NCI-H1417 treated with DMSO at 0.1 percent for 48 hours (cell line): Measurements from ENCODE around the gene CYP3A4.
"Not testable (repeated sequence)": the region's sequence is repeated elsewhere in the genome, so short reads cannot be mapped to it uniquely, and the experiment has no call there.

Source experiments
- DNase-seq: peaks from one replicate; lab custom pipeline; 2025; lab: John Stamatoyannopoulos, UW

Gene CYP3A4

DNA sequence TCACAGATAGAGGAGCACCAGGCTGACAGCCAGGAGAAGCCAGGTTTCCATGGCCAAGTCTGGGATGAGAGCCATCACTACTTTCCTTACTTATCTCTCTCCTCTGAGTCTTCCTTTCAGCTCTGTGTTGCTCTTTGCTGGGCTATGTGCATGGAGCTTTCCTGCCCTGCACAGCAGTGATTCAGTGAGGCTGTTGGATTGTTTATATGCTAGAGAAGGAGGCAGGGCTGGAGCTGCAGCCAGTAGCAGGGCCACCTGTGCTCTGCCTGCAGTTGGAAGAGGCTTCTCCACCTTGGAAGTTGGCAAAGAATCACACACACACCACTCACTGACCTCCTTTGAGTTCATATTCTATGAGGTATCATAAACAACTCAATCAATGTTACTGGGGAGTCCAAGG is at the start of gene CYP3A4:
Gene CYP3A4 (minus strand): TSS at position 178 of the 400 bp plus-strand sequence. CDS start 103 bp downstream, at position 75.
- DNase-seq: no peak

DNA sequence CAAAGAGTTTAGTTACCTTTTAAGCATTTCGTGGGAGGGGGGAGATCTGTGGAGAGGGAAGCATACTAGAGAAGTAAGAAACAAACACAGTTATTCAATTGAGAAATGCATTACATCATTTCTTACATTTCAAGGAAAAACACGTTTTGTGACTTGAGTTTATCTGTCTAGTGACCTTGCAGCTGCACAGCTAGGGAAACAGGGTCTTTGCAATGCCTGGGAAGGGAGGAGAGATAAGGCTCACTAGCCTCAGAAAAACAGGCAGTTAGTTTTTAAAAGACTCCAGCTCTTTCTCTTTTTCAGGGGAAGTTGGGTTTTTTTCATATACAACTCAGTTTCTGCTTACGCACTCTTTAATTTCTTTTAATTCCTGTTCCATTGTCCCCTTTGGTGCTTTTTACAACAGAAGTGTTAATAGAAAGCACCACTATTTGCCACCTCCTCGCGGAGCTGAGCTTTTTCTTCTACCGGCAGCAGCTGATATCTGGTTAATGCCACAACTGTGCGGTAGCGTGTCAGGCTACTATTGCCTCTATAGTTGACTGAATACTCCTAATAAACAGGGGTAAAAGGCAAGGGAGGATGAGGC is 49.4 kb upstream of the CYP3A4 start:
- DNase-seq: no peak

DNA sequence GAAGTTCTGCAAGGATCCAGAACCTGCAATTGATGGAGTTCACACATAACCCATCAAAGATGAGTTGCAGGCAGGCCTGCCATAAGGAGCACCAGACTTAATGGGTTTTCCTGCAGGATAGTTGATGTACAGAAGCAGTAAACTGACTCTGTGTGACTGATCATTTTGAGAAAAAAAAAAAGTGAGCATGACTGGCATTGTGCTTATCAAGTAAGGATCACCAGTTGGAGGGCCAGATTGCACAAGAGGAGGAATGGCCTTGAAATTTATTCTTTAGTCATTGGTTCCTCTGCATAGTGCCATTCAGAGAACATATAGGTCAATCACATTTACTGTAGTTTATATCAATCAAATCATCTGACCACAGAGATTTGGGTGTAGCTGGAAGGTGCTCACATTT is 47.6 kb upstream of the CYP3A4 start:
- no peak for DNase-seq

DNA sequence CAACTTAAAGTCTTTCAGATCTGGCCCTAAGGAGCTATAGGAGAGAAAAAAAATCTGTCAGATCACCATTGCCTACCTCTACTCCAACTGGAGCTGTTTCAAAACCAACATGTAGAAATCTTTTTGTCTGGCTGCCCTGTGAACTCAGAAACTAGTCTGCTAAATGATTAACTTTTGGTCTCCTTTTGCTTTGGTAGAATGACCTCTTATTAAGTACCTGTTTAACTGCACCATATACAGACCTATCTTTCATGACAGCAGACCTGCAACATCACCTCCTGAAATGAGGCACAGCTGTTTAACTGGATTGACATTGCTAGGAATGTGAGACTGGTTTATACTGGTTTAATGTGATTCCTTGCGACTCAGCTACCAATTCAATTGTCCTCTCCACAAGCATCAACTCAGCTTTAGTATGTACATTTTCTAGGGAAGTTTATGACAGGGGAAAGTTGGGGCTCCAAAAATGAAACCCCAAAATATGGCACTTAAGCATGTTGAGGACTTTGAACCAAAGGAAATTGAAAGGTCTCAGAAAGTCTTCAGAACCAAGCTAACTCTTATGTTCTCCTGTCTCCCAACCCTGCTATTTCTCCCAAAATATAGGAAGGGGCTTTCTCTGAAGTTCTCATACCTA is 45.7 kb upstream of the CYP3A4 start:
- no peak for DNase-seq

DNA sequence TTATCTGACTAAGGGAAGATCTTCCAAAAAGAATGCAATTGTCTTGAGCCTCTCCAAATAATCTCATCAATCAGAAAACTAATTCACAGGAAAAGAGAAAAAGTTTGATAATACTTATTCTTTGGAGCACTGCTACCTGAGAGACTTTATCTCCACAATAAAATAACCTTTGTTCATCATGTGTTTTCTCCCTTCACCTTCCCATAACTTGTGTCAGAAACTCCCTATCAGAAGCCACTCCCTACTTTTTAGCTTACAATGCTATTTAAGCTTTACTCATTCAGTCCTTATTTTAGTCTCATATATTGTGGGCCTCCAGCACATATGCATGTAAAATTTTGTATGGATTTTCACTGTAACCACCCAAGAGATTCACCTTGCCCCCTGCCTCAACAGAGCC is 44.8 kb upstream of the CYP3A4 start:
- DNase-seq: no peak

DNA sequence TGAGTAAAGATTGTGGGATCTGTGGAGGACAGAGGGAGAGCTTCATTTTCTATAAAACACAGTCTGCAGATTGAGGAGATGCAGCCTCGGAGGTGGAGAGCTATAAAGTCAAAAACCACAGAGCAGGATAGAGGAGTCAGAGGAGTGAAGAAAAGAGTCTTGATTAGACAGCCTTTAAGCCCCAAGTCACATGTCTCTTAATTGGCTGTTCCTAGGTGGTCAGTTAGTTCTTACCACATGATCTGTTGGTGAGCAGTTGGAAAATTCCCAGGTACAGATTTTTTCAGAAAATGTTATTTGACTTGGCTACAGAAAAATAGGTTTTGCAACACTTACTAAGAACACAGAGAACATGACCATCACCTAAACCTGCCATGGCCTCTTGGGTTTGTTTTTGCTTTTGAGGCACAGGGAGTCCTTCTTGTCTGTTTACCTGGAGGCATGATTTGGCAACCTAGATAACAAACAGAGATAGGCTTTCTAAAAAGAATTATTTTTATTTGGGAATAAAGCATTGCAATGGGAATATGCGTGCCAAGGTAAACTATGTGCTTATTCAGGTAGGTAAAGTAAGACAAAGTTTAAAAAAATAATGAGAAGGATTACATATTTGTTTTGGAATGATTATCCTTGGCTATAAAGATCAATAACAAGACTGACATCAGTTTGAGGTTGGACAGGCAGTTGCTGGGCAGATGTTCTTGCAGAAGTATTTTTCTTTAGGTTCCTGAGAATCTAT is 43.2 kb upstream of the CYP3A4 start:
- DNase-seq: no peak

- no peak for DNase-seq
Observed at GRCh38 chr7:99825873-99826272, 41.9 kb upstream of the CYP3A4 start.

DNA sequence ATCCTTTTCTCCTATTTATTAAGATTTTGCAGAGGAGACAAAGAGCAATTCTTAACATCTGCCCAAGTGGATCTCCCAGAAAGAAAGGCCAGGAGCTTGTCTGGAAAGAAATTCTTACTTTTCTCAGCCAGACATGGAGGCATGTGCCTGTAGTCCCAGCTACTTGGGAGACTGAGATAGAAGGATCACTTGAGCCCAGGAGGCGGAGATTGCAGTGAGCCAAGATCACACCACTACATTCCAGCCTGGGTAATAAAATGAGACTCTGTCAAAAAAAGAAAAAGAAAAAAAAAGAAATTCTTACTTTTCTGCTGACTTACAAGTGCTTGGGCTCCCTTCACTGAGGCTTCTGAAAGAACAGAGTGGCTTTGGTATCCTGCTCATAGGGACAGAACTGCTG is 41.5 kb upstream of the CYP3A4 start:
- DNase-seq: no peak

GRCh38 chr7:99824091-99824490 is 40.1 kb upstream of the CYP3A4 start:
- DNase-seq: no peak

- DNase-seq: no peak
Observed at GRCh38 chr7:99822731-99823718, 39.0 kb upstream of the CYP3A4 start.

DNA sequence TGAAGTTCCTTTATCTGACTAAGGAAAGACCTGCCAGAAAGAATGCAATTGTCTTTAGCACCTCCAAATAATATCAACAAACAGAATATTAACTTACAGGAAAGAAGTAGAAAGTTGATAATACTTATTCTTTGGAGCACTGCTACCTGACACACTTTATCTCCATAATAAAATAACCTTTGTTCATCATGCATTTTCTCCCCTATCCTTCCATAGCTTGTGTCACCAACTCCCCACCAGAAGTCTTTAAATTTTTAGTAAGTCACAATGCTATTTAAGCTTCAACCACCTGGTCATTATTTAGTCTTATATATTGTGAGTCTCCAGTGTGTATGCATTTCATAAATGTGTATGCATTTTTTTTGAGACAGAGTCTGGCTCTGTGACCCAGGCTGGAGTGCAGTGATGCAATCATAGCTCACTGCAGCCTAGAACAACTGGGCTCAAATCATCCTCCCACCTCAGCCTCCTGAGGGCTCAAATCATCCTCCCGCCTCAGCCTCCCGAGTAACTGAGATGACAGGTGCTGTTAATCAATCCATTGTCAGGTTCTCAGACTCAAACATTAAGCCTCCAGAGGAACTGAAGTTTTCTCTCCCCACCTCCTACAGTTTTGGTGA is 36.5 kb upstream of the CYP3A4 start:
- no peak for DNase-seq

GRCh38 chr7:99808766-99809165 is 24.8 kb upstream of the CYP3A4 start:
- DNase-seq: no peak

DNA sequence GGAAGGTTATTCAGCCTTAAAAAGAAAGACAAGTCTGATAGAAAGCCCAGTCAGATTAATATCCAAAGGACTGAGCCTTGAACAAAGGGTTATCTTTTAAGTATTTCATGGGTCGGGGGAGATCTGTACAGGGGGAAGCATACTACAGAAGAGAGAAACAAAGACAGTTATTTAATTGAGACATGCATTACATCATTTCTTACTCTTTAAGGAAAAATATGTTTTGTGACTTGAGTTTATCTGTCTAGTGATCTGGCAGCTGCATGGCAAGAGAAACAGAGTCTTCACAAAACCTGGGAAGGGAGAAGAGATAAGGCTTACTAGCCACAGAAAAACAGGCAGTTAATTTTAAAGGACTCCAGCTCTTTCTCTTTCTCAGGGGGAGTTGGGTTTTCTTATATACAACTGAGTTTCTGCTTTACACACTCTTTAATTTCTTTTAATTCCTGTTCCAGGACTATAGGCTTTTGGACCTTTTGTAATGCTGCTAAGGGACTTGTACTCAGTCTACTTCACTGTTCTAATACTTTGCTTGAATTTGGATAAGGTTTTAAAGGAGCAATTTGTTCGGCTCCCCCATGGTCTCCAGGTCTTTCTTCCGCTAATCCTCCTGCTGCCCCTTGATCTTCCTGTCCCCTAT is 23.0 kb upstream of the CYP3A4 start:
- no peak for DNase-seq

- DNase-seq: no peak
Observed at GRCh38 chr7:99805641-99806040, 21.7 kb upstream of the CYP3A4 start.

DNA sequence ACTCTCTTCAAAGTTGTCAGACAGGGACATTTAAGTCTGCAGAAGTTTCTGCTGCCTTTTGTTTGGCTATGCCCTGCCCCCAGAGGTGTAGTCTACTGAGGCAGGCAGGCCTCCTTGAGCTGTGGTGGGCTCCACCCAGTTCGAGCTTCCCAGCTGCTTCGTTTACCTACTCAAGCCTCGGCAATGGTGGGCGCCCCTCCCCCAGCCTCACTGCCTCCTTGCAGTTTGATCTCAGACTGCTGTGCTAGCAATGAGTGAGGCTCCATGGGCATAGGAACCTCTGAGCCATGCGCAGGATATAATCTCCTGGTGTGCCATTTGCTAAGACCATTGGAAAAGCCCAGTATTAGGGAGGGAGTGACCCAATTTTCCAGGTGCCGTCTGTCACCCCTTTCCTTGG is 19.1 kb upstream of the CYP3A4 start:
- DNase-seq: not testable (repeated sequence)

- not testable (repeated sequence) for DNase-seq
Observed at GRCh38 chr7:99801407-99801806, 17.4 kb upstream of the CYP3A4 start.

DNA sequence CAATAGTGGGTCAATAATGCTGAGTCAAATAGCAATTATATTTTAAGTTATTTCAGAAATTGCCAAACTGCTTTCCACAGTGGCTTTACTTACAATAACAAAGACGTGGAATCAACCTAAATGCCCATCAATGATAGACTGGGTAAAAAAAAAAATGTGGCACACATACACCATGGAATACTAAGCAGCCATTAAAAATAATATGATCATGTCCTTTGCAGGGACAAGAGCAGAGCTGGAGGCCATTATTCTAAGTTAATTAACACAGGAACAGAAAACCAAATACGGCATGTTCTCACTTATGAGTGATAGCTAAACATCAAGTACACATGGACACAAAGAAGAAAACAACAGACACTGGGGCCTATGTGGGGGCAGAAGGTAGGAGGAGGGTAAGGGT is 15.0 kb upstream of the CYP3A4 start:
- no peak for DNase-seq

DNA sequence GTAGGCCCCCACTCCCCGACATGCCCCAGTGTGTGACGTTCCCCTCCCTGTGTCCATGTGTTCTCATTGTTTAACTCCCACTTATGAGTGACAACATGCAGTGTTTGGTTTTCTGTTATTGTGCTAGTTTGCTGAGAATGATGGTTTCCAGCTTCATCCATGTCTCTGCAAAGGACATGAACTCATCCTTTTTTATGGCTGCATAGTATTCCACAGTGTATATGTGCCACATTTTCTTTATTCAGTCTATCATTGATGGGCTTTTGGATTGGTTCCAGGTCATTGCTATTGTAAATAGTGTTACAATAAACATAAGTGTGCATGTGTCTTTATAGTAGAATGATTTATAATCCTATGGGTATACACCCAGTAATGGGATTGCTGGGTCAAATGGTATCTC is 11.9 kb upstream of the CYP3A4 start:
- not testable (repeated sequence) for DNase-seq

GRCh38 chr7:99794585-99795502 is 10.9 kb upstream of the CYP3A4 start:
- no peak for DNase-seq

- no peak for DNase-seq
Observed at GRCh38 chr7:99793443-99793842, 9.5 kb upstream of the CYP3A4 start.
